Measurements from ENCODE around the gene RBKS. TPM values are rescaled to one million over a fixed set of nuclear protein-coding genes. Genes with fewer than 3 reads are reported as not detected.
"Not testable (repeated sequence)": the region's sequence is repeated elsewhere in the genome, so short reads cannot be mapped to it uniquely, and the experiment has no call there.

RBKS gene
- total RNA-seq, 4 donors from 2014 or later, result 2.1 to 12.3 (median 4.8) TPM

- TF ChIP-seq CTCF (IDR thresholded peaks at IDR 0.05), result no peak
- ATAC-seq (ENCODE audit: low FRiP score) (no peak), DNase-seq (ENCODE audit: low spot score) (no peak)
Observed at GRCh38 chr2:27875089-27875881, 14.9 kb downstream of the RBKS start.

GRCh38 chr2:27873091-27873490, 17.1 kb downstream of the RBKS start:
- no peak for ATAC-seq (ENCODE audit: low FRiP score)
- no peak for DNase-seq (ENCODE audit: low spot score)
- TF ChIP-seq CTCF (IDR thresholded peaks at IDR 0.05), result no peak

GRCh38 chr2:27871802-27872201, 18.4 kb downstream of the RBKS start:
- no peak for DNase-seq (ENCODE audit: low spot score)
- no peak for ATAC-seq (ENCODE audit: low FRiP score)
- no peak for TF ChIP-seq CTCF (IDR thresholded peaks at IDR 0.05)

- ATAC-seq (ENCODE audit: low FRiP score), result no peak
- no peak for TF ChIP-seq CTCF (IDR thresholded peaks at IDR 0.05)
- no peak for DNase-seq (ENCODE audit: low spot score)
Observed at GRCh38 chr2:27870724-27871123, 19.5 kb downstream of the RBKS start.

GRCh38 chr2:27869763-27870162, 20.4 kb downstream of the RBKS start:
- ATAC-seq (ENCODE audit: low FRiP score) (no peak), DNase-seq (ENCODE audit: low spot score) (no peak)
- TF ChIP-seq CTCF (IDR thresholded peaks at IDR 0.05), result no peak

- DNase-seq (ENCODE audit: low spot score) (no peak), ATAC-seq (ENCODE audit: low FRiP score) (no peak)
- no peak for TF ChIP-seq CTCF (IDR thresholded peaks at IDR 0.05)
Observed at GRCh38 chr2:27866237-27866636, 23.9 kb downstream of the RBKS start.

GRCh38 chr2:27863955-27864354, 26.2 kb downstream of the RBKS start:
- DNase-seq (ENCODE audit: low spot score); ATAC-seq (ENCODE audit: low FRiP score): not testable (repeated sequence)

Data from omental fat pad (tissue), 4 donors.